ENCODE measurements around the gene PSME4. TPM values are rescaled to one million over a fixed set of nuclear protein-coding genes. Genes with fewer than 3 reads are reported as not detected.

PSME4 gene
- total and polyA plus RNA-seq, 10 of the 15 experiments (the other 5 are each of a cell fraction or from before 2014, with no cell fraction given), result 11.1 to 56.2 (median 32.1) TPM

DNA sequence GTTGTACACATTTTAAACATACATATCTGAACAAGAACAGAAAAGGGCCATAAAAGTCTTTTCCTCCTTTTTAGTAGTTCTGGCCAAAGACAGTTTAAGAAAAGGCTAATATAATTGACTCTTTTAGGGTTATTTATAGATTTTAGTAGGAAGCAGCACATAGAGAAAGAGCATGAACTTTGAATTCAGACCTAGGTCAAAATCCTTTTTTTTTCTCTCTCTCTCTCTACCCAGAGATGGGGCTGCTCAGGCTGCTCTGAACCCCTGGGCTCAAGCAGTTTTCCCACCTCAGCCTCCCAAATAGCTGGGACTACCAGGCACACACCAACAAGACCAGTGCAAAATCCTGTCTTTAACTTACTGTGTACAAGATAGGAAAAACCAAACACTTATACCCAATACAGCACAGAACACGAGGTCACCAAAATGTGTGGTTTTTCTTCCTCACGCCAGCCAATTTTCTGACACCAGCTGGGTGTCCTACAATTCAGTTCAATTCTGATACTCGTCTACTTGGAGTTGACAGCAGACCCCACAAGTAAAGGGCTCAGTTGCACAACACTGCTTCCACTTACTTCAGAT lies 151.8 kb downstream of the PSME4 start:
- FAIRE-seq (no peak), ATAC-seq (no peak), DNase-seq (ENCODE audit: low read depth, low spot score) (no peak)
- Histone ChIP-seq H3K9me3 (replicated peaks; ENCODE audit: control insufficient read depth, insufficient read depth, low read length) (no peaks in the 10 kb centered on the region), H3K27ac (ENCODE audit: control insufficient read depth, insufficient read depth) (no peak overlapping the region), H3K9ac (ENCODE audit: control insufficient read depth, insufficient read depth, low read length) (no peak overlapping the region), H3K79me2 (ENCODE audit: control insufficient read depth, insufficient read depth, low read length) (no peaks in the 10 kb centered on the region), H3K4me2 (ENCODE audit: control insufficient read depth, insufficient read depth) (no peak overlapping the region), H3K4me3 (no peak overlapping the region), H4K20me1 (ENCODE audit: control insufficient read depth, insufficient read depth) (no peaks in the 10 kb centered on the region), H3K36me3 (ENCODE audit: control insufficient read depth in 2 of 2, insufficient read depth in 2 of 2, low read length in 1 of 2) (peaks cover 0 to 3% of the 10 kb centered on the region in 2 experiments; a peak in 3 of 4 replicates), H3K27me3 (replicated peaks in 1 of 2; ENCODE audit: control insufficient read depth in 2 of 2, insufficient read depth in 2 of 2, low read length in 1 of 2) (no peaks in the 10 kb centered on the region), H3K4me1 (ENCODE audit: control insufficient read depth, insufficient read depth, low read length) (no peaks in the 10 kb centered on the region), H2AFZ (ENCODE audit: control insufficient read depth, low read depth, low read length) (no peak overlapping the region)
- RAD21 ChIA-PET (ENCODE audit: unreplicated experiment), result interaction anchor here (0.7 kb wide), 1 partner anchor 390 kb away, joined by 5 read pairs; no protein-coding TSS in a partner anchor
- POLR2A ChIA-PET, result interaction anchor here (0.5 to 0.6 kb wide), 2 partner anchors 120 to 606 kb away, joined by 3 read pairs; no protein-coding TSS in a partner anchor
- CTCF ChIA-PET, result no interaction called here
- 96% methylated on average over 3 of the region's 3 CpGs for WGBS (ENCODE audit: insufficient coverage, insufficient replicate concordance, low lambda C conversion rate, missing lambda C conversion rate)
- SMC1A ChIA-PET (ENCODE audit: uncharacterized antibody, unreplicated experiment), result interaction anchor here (0.6 kb wide), 1 partner anchor 1199 kb away, joined by 3 read pairs; no protein-coding TSS in a partner anchor
- BruUV-seq (replicated peaks), result no TSS peak
- no peak for TF ChIP-seq BCLAF1 (IDR thresholded peaks at IDR 0.05)
- no peak for TF ChIP-seq KAT2A (conservative IDR thresholded peaks at IDR 0.05; ENCODE audit: control insufficient read depth, low read depth, low read length)
- TF ChIP-seq SMAD5 (IDR thresholded peaks at IDR 0.05; ENCODE audit: low read depth), result no peak
- TF ChIP-seq STAT3 (IDR thresholded peaks at IDR 0.05; ENCODE audit: low read depth, low read length), result no peak
- TF ChIP-seq FOS (IDR thresholded peaks at IDR 0.05; ENCODE audit: borderline replicate concordance, extremely low read depth, insufficient read length), result no peak
- no peak for TF ChIP-seq RUNX3 (IDR thresholded peaks at IDR 0.05; ENCODE audit: low read length)
- TF ChIP-seq GABPA (IDR thresholded peaks at IDR 0.05; ENCODE audit: low read depth), result no peak
- no peak for TF ChIP-seq BCL11A (IDR thresholded peaks at IDR 0.05; ENCODE audit: low read depth, low read length)
- TF ChIP-seq PML (IDR thresholded peaks at IDR 0.05; ENCODE audit: low read length), result no peak
- TF ChIP-seq SREBF2 (IDR thresholded peaks at IDR 0.05; ENCODE audit: low read length), result no peak
- TF ChIP-seq, protein P1, sequence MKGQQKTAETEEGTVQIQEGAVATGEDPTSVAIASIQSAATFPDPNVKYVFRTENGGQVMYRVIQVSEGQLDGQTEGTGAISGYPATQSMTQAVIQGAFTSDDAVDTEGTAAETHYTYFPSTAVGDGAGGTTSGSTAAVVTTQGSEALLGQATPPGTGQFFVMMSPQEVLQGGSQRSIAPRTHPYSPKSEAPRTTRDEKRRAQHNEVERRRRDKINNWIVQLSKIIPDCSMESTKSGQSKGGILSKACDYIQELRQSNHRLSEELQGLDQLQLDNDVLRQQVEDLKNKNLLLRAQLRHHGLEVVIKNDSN (IDR thresholded peaks at IDR 0.05; ENCODE audit: borderline replicate concordance, extremely low read length, insufficient read depth, low read depth, low read length), result no peak
- TF ChIP-seq SKIL (IDR thresholded peaks at IDR 0.05; ENCODE audit: low read depth, poor library complexity, severe bottlenecking), result no peak
- no peak for TF ChIP-seq HCFC1 (IDR thresholded peaks at IDR 0.05; ENCODE audit: low read length)
- no peak for TF ChIP-seq SIN3A (IDR thresholded peaks at IDR 0.05; ENCODE audit: low read depth, low read length)
- in situ Hi-C loops (cut with MboI), result no loop called here
- intact Hi-C loops (cut with micrococcal nuclease; ENCODE audit: unreplicated experiment), result loop anchor here (5.0 kb wide), 1 partner anchor 397 kb away; no protein-coding TSS in a partner anchor

Data from GM12878 (cell line).